ENCODE data around the gene FBXO45.
A peak's percentile ranks its signal among the peaks of the same experiment; 100 is the strongest.
"Not testable (repeated sequence)": the region's sequence is repeated elsewhere in the genome, so short reads cannot be mapped to it uniquely, and the experiment has no call there.

The FBXO45 gene

DNA sequence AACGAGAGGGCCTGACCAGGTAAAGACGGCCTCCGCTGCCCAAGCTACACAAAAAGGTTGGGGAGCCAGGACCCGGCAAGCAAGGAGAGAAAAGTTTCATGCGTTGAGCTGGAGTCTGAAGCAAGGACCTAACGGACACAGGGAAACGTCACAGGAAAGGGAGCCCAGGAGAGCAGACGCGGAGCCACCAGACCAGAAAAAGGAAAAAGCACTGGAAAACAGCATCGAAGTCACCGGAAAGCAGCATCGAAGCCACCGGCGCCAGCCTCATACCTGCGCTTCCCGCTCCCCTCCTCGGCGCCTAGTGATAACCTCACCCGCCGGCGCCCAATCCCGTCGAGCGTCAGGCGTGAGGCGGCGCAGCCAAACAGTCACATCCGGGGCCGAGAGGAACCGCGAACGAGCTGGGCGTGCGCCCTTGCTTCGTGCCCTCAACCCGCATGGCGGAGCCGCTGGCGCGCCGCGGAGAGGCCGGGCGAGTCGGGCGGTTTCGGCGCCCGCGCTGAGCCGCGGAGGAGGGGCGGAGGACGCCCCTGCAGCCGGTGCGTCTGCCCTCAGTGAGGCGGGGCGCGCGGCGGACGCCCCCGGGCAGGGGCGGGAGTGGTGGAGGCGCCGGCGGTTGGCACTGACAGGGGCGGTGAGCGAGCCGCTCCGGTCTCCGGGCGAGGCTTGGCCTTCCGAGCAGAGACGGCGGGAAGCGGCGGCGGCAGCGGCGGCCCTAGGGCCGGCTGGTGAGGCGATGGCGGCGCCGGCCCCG is at the start of gene FBXO45, which contains the start of gene WDR53:
Gene FBXO45 (plus strand): TSS at position 415 of the 757 bp plus-strand sequence. CDS start 325 bp downstream, at position 740.
Gene WDR53 (minus strand): TSS at position 309 of the 757 bp plus-strand sequence. CDS start 7,079 bp downstream, outside the sequence.
- Histone ChIP-seq H3K4me1 (ENCODE audit: insufficient read depth, low read length, poor library complexity, severe bottlenecking) (peaks cover 69% of the 10 kb centered on the region), H3K9me2 (replicated peaks; ENCODE audit: low read depth, low read length) (no peaks in the 10 kb centered on the region), H3K79me2 (ENCODE audit: insufficient read depth, low read length) (peaks cover 62% of the 10 kb centered on the region), H4K20me1 (ENCODE audit: insufficient read depth, low read length, poor library complexity, severe bottlenecking) (peaks cover 19% of the 10 kb centered on the region), H2AFZ (ENCODE audit: low read length) (peak within 1 kb of the TSS; percentile 92), H3K9me3 (ENCODE audit: insufficient read depth, low read depth, low read length) (no peaks in the 10 kb centered on the region), H3K4me2 (ENCODE audit: low read depth, low read length, poor library complexity, severe bottlenecking) (peak within 1 kb of the TSS; percentile 99), H3K36me3 (ENCODE audit: insufficient read depth, low read length) (no peaks in the 10 kb centered on the region), H3K9ac (ENCODE audit: low read depth, low read length, poor library complexity, severe bottlenecking) (peak within 1 kb of the TSS; percentile 91), H3K27me3 (ENCODE audit: insufficient read depth, low read length, poor library complexity, severe bottlenecking) (no peaks in the 10 kb centered on the region), H3F3A (ENCODE audit: low read depth) (no peaks in the 10 kb centered on the region), H3K4me3 (ENCODE audit: low read length, poor library complexity, severe bottlenecking) (peak within 1 kb of the TSS; percentile 98)
- no peak for TF ChIP-seq EZH2phosphoT487 (IDR thresholded peaks at IDR 0.05; ENCODE audit: borderline replicate concordance)
- TF ChIP-seq, protein P1, sequence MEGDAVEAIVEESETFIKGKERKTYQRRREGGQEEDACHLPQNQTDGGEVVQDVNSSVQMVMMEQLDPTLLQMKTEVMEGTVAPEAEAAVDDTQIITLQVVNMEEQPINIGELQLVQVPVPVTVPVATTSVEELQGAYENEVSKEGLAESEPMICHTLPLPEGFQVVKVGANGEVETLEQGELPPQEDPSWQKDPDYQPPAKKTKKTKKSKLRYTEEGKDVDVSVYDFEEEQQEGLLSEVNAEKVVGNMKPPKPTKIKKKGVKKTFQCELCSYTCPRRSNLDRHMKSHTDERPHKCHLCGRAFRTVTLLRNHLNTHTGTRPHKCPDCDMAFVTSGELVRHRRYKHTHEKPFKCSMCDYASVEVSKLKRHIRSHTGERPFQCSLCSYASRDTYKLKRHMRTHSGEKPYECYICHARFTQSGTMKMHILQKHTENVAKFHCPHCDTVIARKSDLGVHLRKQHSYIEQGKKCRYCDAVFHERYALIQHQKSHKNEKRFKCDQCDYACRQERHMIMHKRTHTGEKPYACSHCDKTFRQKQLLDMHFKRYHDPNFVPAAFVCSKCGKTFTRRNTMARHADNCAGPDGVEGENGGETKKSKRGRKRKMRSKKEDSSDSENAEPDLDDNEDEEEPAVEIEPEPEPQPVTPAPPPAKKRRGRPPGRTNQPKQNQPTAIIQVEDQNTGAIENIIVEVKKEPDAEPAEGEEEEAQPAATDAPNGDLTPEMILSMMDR (conservative IDR thresholded peaks at IDR 0.05; ENCODE audit: low read length) = no peak

DNA sequence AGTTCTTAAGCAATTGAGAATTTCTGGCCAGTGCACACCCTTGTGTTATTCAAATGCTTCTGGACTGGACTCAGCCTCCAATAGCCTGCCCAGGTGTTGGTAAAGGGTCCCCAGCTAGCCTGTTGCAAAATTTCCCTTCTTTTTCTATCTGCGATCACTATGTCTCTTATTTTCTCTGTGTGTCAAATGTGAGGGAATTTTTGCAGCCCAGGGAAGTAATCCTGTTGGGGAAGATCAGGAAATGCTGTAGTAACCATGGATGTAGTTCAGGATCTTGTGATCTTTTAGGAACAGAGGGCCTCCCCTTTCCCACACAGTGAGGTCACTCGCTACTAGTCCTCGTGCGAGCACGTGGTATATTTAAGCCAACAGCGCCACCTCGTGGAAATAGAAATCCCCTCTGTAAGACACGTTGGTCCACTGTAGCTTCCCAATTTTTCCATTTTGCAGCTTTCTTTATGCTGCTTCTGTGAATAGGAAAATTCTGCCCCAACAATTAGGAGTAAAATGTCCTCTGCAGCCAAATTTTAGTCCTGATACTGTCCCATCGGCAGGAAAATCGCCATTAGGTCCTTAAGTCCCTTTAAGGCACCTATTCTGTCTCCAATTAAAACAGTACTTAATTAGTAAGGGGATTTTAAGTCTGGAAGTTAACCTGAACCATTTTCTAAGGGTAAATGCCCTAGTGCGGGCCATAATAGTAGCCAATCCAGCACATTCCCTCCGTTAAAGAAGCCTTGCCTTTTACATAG is 49.3 kb upstream of the FBXO45 start:
- H3K9ac ChIP-seq (ENCODE audit: low read depth, low read length, poor library complexity, severe bottlenecking) = no peak overlapping the region
- no peaks in the 10 kb centered on the region for H3K27me3 ChIP-seq (ENCODE audit: insufficient read depth, low read length, poor library complexity, severe bottlenecking)
- H3K79me2 ChIP-seq (ENCODE audit: insufficient read depth, low read length) = peaks cover 28% of the 10 kb centered on the region
- H3K36me3 ChIP-seq (ENCODE audit: insufficient read depth, low read length) = no peaks in the 10 kb centered on the region
- peak overlapping the region; percentile 8 for H3K4me2 ChIP-seq (ENCODE audit: low read depth, low read length, poor library complexity, severe bottlenecking)
- H4K20me1 ChIP-seq (ENCODE audit: insufficient read depth, low read length, poor library complexity, severe bottlenecking) = no peaks in the 10 kb centered on the region
- H2AFZ ChIP-seq (ENCODE audit: low read length) = no peak overlapping the region
- peaks cover 7% of the 10 kb centered on the region; the same call in 1 of the 2 replicates for H3K9me3 ChIP-seq (ENCODE audit: insufficient read depth, low read depth, low read length)
- H3K9me2 ChIP-seq (replicated peaks; ENCODE audit: low read depth, low read length) = no peaks in the 10 kb centered on the region
- TF ChIP-seq, protein P1 (conservative IDR thresholded peaks at IDR 0.05; ENCODE audit: low read length) = peak; percentile 87
- TF ChIP-seq EZH2phosphoT487 (IDR thresholded peaks at IDR 0.05; ENCODE audit: borderline replicate concordance) = no peak
- H3K4me1 ChIP-seq (ENCODE audit: insufficient read depth, low read length, poor library complexity, severe bottlenecking) = peaks cover 30% of the 10 kb centered on the region
- H3F3A ChIP-seq (ENCODE audit: low read depth) = no peaks in the 10 kb centered on the region
- H3K4me3 ChIP-seq (ENCODE audit: low read length, poor library complexity, severe bottlenecking) = no peak overlapping the region

DNA sequence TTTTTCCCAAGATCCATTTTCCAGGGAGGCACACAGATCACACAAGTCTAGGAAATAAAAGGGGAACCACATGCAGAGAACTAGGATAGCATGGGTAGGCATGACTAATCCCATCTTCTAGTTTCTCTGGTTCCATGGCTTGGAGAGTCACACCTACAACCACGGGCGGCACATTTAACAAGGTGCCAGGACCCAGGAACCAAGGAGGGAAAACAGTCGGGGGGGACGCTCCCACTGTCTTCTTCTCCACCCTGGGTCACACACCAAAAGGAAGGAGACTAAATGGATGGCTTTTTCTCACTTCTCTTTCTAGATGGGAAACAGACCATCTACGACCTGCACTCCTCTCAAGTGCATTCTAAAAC is 48.8 kb upstream of the FBXO45 start:
- Histone ChIP-seq H3K4me2 (ENCODE audit: low read depth, low read length, poor library complexity, severe bottlenecking) (no peak overlapping the region), H3K79me2 (ENCODE audit: insufficient read depth, low read length) (peaks cover 23% of the 10 kb centered on the region), H3K36me3 (ENCODE audit: insufficient read depth, low read length) (no peaks in the 10 kb centered on the region), H2AFZ (ENCODE audit: low read length) (no peak overlapping the region), H3K27me3 (ENCODE audit: insufficient read depth, low read length, poor library complexity, severe bottlenecking) (no peaks in the 10 kb centered on the region), H3K9me3 (ENCODE audit: insufficient read depth, low read depth, low read length) (peaks cover 7% of the 10 kb centered on the region; the same call in 1 of the 2 replicates), H3F3A (ENCODE audit: low read depth) (no peaks in the 10 kb centered on the region), H3K9ac (ENCODE audit: low read depth, low read length, poor library complexity, severe bottlenecking) (no peak overlapping the region), H3K4me1 (ENCODE audit: insufficient read depth, low read length, poor library complexity, severe bottlenecking) (peaks cover 25% of the 10 kb centered on the region), H4K20me1 (ENCODE audit: insufficient read depth, low read length, poor library complexity, severe bottlenecking) (no peaks in the 10 kb centered on the region), H3K4me3 (ENCODE audit: low read length, poor library complexity, severe bottlenecking) (no peak overlapping the region), H3K9me2 (replicated peaks; ENCODE audit: low read depth, low read length) (no peaks in the 10 kb centered on the region)
- TF ChIP-seq, protein P1 (conservative IDR thresholded peaks at IDR 0.05; ENCODE audit: low read length) = no peak
- no peak for TF ChIP-seq EZH2phosphoT487 (IDR thresholded peaks at IDR 0.05; ENCODE audit: borderline replicate concordance)

DNA sequence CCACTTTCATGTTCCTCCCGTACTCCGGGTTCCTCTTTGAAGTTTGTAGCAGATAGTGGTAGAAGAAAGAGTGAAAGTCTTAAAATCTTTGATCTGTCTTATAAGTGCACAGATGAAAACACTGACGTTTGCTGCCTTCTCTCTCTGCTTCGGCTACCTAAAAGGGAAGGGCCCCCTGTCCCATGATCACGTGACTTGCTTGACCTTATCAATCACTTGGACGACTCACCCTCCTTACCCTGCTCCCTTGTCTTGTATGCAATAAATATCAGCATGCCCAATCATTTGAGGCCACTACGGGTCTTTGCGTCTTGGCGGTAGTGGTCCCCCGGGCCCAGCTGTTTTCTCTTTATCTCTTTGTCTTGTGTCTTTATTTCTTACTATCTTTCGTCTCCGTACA is 47.2 kb upstream of the FBXO45 start:
- not testable (repeated sequence) for H4K20me1 ChIP-seq (ENCODE audit: insufficient read depth, low read length, poor library complexity, severe bottlenecking); H3K4me3 ChIP-seq (ENCODE audit: low read length, poor library complexity, severe bottlenecking); H3K9me2 ChIP-seq (replicated peaks; ENCODE audit: low read depth, low read length); H3K4me2 ChIP-seq (ENCODE audit: low read depth, low read length, poor library complexity, severe bottlenecking); H2AFZ ChIP-seq (ENCODE audit: low read length); H3K79me2 ChIP-seq (ENCODE audit: insufficient read depth, low read length); H3K27me3 ChIP-seq (ENCODE audit: insufficient read depth, low read length, poor library complexity, severe bottlenecking); H3K9ac ChIP-seq (ENCODE audit: low read depth, low read length, poor library complexity, severe bottlenecking); H3K9me3 ChIP-seq (ENCODE audit: insufficient read depth, low read depth, low read length); H3K36me3 ChIP-seq (ENCODE audit: insufficient read depth, low read length); H3F3A ChIP-seq (ENCODE audit: low read depth)
- H3K4me1 ChIP-seq (ENCODE audit: insufficient read depth, low read length, poor library complexity, severe bottlenecking) = peaks cover 13% of the 10 kb centered on the region
